Astrocyte of the cerebellum (primary cell): ENCODE measurements around the gene ITIH2.
"Not testable (repeated sequence)": the region's sequence is repeated elsewhere in the genome, so short reads cannot be mapped to it uniquely, and the experiment has no call there.

Source experiments
- DNase-seq: peaks from one replicate; pipeline ENCODE4 v3.0.0-alpha.2; 2011; ENCODE audit warnings: low read depth
- H3K4me3 ChIP-seq: 2 replicates; pipeline ENCODE4 v1.5.1; 2011; ENCODE audit warnings: mild to moderate bottlenecking, low read depth, low read length, moderate library complexity
- in situ Hi-C: cut with HindIII; loops from 2 replicates; pipeline ENCODE4 v1.10.0; 2017; ENCODE audit warnings: low sequenced_read_pairs
- TF ChIP-seq, protein P1 (sequence below): IDR thresholded peaks from 2 replicates; pipeline ENCODE4 v1.5.1; 2012; ENCODE audit warnings: low read length, low read depth, moderate library complexity, mild to moderate bottlenecking; ENCODE audit errors: missing control alignments

Gene ITIH2

DNA sequence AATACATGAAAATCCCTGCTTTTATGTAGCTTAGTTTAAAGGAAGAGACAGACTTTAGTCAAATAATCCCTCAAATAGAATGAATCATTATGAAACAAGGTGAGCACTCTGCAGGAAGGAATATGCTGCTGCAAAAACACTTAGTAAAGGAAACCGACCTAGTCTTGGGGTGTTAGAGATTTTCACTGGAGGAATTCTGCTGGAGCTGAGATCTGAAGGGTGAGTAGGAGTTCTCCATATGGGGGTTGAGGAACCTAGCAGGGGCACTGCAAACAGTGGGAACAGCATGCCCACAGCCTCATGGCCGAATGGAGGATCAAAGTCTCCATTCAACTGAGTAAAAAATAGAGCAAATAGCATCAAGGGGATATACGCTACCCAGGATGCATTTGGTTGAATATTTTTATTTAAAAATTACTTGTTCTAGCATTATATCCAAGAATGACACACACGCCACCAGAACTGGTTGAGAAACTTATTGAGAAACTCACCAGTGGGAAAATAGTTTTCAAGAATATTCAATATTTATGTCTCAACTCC is 3.5 kb downstream of the ITIH2 start:
- in situ Hi-C loops: no loop called here
- no peak for DNase-seq
- no peak overlapping the region for H3K4me3 ChIP-seq
- TF ChIP-seq, protein P1, sequence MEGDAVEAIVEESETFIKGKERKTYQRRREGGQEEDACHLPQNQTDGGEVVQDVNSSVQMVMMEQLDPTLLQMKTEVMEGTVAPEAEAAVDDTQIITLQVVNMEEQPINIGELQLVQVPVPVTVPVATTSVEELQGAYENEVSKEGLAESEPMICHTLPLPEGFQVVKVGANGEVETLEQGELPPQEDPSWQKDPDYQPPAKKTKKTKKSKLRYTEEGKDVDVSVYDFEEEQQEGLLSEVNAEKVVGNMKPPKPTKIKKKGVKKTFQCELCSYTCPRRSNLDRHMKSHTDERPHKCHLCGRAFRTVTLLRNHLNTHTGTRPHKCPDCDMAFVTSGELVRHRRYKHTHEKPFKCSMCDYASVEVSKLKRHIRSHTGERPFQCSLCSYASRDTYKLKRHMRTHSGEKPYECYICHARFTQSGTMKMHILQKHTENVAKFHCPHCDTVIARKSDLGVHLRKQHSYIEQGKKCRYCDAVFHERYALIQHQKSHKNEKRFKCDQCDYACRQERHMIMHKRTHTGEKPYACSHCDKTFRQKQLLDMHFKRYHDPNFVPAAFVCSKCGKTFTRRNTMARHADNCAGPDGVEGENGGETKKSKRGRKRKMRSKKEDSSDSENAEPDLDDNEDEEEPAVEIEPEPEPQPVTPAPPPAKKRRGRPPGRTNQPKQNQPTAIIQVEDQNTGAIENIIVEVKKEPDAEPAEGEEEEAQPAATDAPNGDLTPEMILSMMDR: no peak

DNA sequence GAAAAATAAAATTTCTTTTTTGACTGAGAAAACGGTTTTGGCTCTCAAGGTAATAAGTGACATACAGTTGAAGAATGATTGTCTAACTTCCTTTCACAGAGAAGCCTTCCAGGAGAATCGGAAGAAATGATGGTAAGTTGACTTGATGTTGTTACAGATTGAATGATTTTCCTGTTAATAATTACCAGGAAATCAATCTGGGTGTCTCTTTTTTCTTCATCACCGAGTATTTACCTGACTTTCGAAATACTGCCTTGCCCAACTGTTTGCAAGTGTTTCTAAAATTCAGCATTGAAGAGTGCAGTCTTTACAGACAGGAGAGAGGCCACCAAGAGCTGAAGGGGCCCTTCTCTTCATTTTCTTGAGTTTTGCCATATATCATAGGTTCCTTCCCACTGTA is 4.0 kb downstream of the ITIH2 start:
- DNase-seq: no peak
- TF ChIP-seq, protein P1: no peak
- H3K4me3 ChIP-seq: no peak overlapping the region
- in situ Hi-C loops: no loop called here

DNA sequence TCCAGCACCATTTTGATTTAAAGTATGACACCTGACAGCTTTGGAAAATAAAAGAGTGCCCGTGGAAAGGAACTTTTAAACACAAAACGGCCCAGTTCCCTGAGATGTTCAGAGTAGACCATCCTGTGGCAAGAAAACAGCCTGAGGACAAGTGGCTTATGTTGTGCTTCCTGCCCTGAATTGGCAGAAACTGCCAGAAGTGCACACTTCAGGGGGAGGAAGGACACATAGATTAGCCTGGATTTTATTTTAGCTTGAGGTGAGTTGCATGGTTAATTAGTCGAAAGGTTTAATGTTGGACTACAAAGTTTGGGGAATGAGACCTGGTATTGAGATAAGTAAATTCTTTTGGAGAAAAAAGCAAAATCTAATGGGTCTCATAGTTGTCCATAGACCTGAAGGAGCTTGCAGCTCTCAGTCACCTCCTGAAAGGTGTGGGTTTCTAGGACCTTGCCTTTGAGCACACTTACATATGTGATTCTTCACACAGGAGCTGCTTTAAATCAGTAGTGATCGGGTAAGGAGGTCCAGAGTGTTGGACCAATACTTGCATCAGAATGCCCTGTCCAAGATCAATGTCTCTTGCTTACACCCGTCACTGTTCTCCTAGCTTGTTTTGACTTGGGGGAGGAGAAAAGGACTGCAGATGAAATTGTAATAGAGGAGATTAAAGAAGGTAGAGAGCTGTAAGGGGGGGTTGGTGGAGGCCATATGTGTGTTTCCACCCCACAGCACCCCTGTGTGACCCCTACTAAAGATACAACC is 4.9 kb downstream of the ITIH2 start:
- in situ Hi-C loops: no loop called here
- DNase-seq: no peak
- TF ChIP-seq, protein P1: no peak
- H3K4me3 ChIP-seq: no peak overlapping the region

DNA sequence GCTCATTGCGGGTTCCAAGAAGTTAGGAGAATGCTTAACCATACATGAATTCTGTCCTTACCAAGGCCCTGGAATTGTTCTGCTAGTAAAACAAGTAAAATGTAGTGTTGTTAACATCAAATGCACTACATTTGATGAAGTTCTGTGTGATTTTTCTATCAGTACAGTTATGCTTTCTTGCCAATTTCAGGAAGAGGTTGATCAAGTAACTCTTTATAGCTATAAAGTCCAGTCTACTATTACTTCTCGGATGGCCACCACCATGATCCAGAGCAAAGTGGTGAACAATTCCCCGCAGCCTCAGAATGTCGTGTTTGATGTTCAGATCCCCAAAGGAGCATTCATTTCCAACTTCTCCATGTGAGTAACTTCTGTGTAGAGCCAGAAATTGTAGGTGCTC is 5.7 kb downstream of the ITIH2 start:
- no peak for DNase-seq
- TF ChIP-seq, protein P1: no peak
- in situ Hi-C loops: no loop called here
- H3K4me3 ChIP-seq: no peak overlapping the region

DNA sequence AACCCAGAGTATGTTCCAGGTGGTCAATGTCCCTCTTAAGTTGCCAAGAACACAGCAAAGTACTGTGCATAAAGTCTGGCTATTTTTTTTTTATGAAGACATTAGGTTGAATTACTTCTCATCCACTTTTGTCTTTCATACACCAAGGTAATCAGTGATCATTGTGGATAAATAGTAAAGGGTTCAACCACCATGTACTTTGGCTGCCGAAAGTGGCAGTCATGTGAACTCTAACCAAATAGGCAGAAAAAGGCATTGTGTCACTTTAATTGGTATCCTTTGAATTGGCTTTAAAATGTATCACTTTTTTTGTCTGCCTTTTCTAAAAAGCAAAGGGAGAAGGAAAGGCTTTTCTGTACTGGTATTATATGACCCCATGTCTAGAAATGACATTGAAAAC is 7.3 kb downstream of the ITIH2 start:
- DNase-seq: no peak
- no peak overlapping the region for H3K4me3 ChIP-seq
- TF ChIP-seq, protein P1: no peak
- in situ Hi-C loops: no loop called here

DNA sequence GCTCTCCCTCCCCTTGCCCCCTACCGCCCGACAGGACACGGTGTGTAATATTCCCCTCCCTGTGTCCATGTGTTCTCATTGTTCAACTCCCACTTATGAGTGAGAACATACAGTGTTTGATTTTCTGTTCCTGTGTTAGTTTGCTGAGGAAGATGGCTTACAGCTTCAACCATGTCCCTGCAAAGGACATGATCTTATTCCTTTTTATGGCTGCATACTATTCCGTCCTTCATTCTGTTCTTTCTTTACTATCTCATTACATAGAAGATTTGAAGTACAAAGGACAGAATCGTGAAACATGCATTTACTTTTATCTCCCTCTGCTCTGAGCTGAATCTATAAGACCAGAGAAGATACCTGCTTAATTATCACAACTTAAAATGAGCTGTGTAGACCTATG is 8.0 kb downstream of the ITIH2 start:
- DNase-seq, in situ Hi-C loops, H3K4me3 ChIP-seq: not testable (repeated sequence)

DNA sequence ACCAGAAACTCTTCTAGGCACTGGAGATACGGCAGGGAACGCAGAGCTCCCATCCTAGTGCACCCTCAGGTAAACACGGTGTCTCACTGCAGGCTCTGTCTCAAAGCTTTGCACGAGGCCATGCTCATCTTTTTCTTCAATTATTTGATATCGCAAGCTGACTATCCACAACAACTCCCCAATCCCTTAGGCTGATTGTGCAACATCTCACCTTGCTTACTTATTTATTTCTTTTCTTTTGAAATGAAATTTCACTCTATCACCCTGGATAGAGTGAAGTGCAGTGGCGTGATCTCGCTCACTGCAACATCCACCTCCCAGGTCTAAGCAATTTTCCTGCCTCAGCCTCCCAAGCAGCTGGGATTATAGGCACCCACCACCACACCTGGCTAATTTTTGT is 12.4 kb downstream of the ITIH2 start:
- H3K4me3 ChIP-seq: no peak overlapping the region
- TF ChIP-seq, protein P1: no peak
- DNase-seq: no peak
- in situ Hi-C loops: no loop called here
